RWPE1 (cell line): ENCODE measurements around the gene NUMA1.

Source experiments
- CTCF ChIA-PET: fragments of 350-600 bp; sonication (Branson Sonifier 250); formaldehyde crosslinking; extraction: SDS; loops from one replicate; lab custom pipeline; 2021; lab: Yijun Ruan, JAX
- POLR2A ChIA-PET: fragments of 400-600 bp; formaldehyde crosslinking; extraction: SDS; loops from one replicate; lab custom pipeline; 2020; ENCODE audit warnings: antibody characterized with exemption; ENCODE audit not compliant: low non-redundant PET; lab: Yijun Ruan, JAX
- DNase-seq: peaks from one replicate; pipeline ENCODE4 v3.0.0; 2012; ENCODE audit warnings: low spot score
- H3K27ac ChIP-seq: fragments of 450-650 bp; 2 replicates; pipeline ENCODE4 v1.5.1; 2017
- CTCF ChIP-seq: fragments of 450-650 bp; conservative IDR thresholded peaks from 2 replicates; pipeline ENCODE4 v1.5.1; 2017; ENCODE audit warnings: low read depth, mild to moderate bottlenecking

The NUMA1 gene

GRCh38 chr11:71986131-71986530, 94.2 kb downstream of the NUMA1 start:
- no peak for DNase-seq
- no peak for TF ChIP-seq CTCF
- no peak overlapping the region for H3K27ac ChIP-seq
- POLR2A ChIA-PET: no interaction called here
- CTCF ChIA-PET: no interaction called here

DNA sequence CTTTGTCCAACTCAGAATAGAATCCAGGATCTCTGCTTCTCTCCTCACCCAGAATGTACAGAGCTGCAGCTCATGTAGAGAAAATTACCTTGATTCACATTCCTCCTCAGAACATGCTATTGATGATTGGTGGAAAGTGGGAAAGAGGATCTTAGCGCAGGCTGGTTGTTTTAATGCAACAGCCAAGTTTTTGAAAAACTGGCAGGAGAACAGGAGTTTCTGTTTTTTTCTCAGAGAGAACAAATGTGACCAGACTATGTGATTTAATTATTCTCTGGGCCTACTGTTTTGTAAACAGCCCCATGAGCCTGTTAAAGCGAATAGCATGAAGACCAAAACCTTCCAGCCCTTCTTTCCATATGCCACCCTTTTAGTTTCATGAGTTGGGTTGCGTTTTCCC, 100.7 kb downstream of the NUMA1 start:
- CTCF ChIA-PET: interaction anchor here (0.8 kb wide), 2 partner anchors 21 to 451 kb away, joined by 4 read pairs; no protein-coding TSS in a partner anchor
- POLR2A ChIA-PET: no interaction called here
- no peak overlapping the region for H3K27ac ChIP-seq
- TF ChIP-seq CTCF: no peak
- no peak for DNase-seq

DNA sequence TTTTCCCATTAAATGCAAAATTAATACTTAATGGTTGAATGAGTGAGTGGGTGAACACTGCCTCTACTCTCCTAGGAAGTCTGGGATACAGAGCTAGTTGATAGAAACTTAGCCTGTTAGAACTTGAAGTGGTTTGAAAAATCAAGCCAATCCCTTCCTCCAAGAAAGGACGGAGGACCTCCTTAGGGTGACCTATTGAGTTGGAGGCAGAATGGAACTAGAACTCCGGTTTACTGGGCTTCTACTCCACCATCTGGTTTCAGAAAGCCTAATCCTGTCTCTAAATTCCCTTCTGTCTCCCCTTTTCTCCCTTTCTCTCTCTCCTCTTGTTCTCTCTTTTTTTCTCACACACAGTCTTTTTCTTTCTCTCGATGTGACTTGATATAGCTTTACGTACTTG, 101.2 kb downstream of the NUMA1 start:
- no peak for DNase-seq
- CTCF ChIA-PET: interaction anchor here (0.6 to 1.2 kb wide), 4 partner anchors 22 to 452 kb away, joined by 3 to 7 read pairs (median 4); no protein-coding TSS in a partner anchor
- TF ChIP-seq CTCF: no peak
- H3K27ac ChIP-seq: no peak overlapping the region
- POLR2A ChIA-PET: no interaction called here

GRCh38 chr11:71977743-71978418, 102.5 kb downstream of the NUMA1 start:
- POLR2A ChIA-PET: no interaction called here
- CTCF ChIA-PET: interaction anchor here (0.5 to 1.8 kb wide), 9 partner anchors 12 to 1311 kb away, joined by 3 to 9 read pairs (median 4); no protein-coding TSS in a partner anchor
- TF ChIP-seq CTCF: peak; percentile 80
- no peak overlapping the region for H3K27ac ChIP-seq
- DNase-seq: peak; percentile 29

GRCh38 chr11:71977090-71977489, 103.3 kb downstream of the NUMA1 start:
- no peak overlapping the region for H3K27ac ChIP-seq
- DNase-seq: no peak
- no peak for TF ChIP-seq CTCF
- ChIA-PET CTCF (interaction anchor here (0.6 to 1.8 kb wide), 5 partner anchors 90 to 1312 kb away, joined by 3 to 9 read pairs (median 3); no protein-coding TSS in a partner anchor), POLR2A (no interaction called here)

- CTCF ChIA-PET: interaction anchor here (0.6 to 1.8 kb wide), 4 partner anchors 11 to 454 kb away, joined by 3 to 9 read pairs (median 4); partner anchors contain the start of gene XNDC1N
- H3K27ac ChIP-seq: no peak overlapping the region
- no peak for DNase-seq
- TF ChIP-seq CTCF: no peak
- POLR2A ChIA-PET: no interaction called here
Observed at GRCh38 chr11:71976551-71976950, 103.8 kb downstream of the NUMA1 start.
